SK-N-SH treated with all-trans-retinoic acid at 6 μM for 48 hours (cell line): Measurements from ENCODE around the gene STAG2.

Experiments used
- BACH2 ChIP-seq: fragments of 250-450 bp; sonication (Bioruptor Pico); IDR thresholded peaks from 2 replicates; pipeline ENCODE4 v1.9.0; 2021; ENCODE audit warnings: mild to moderate bottlenecking, borderline replicate concordance
- GLIS3 ChIP-seq: fragments of 250-450 bp; sonication (Bioruptor Pico); IDR thresholded peaks from 2 replicates; pipeline ENCODE4 v1.5.0; 2020; ENCODE audit warnings: mild to moderate bottlenecking, moderate library complexity
- ISL1 ChIP-seq: fragments of 250-450 bp; sonication (Bioruptor Pico); IDR thresholded peaks from 2 replicates; pipeline ENCODE4 v2.1.2; 2022; ENCODE audit warnings: mild to moderate bottlenecking, moderate library complexity
- PPARA ChIP-seq: fragments of 250-450 bp; sonication (Bioruptor Pico); IDR thresholded peaks from 2 replicates; pipeline ENCODE4 v1.5.0; 2020; ENCODE audit warnings: mild to moderate bottlenecking, borderline replicate concordance
- RARB ChIP-seq: fragments of 250-450 bp; sonication (Bioruptor Pico); IDR thresholded peaks from 2 replicates; pipeline ENCODE4 v1.8.0; 2021; ENCODE audit warnings: mild to moderate bottlenecking, moderate library complexity
- ZFP3 ChIP-seq: fragments of 250-450 bp; sonication (Bioruptor Pico); IDR thresholded peaks from 2 replicates; pipeline ENCODE4 v1.5.0; 2020; ENCODE audit warnings: mild to moderate bottlenecking, moderate library complexity

GRCh38 chrX:123943074-123943473, 18.4 kb upstream of the STAG2 start:
- TF ChIP-seq ISL1 (CRISPR knock-in tag) (no peak), PPARA (CRISPR knock-in tag) (no peak), GLIS3 (CRISPR knock-in tag) (no peak), RARB (CRISPR knock-in tag) (no peak), BACH2 (CRISPR knock-in tag) (no peak), ZFP3 (CRISPR knock-in tag) (no peak)
